Neuron (in vitro differentiated cells): ENCODE measurements around the gene NETO2.
"Not testable (repeated sequence)": the region's sequence is repeated elsewhere in the genome, so short reads cannot be mapped to it uniquely, and the experiment has no call there.

Experiments used
- H2AFZ ChIP-seq: one replicate; pipeline ENCODE4 v1.6.1; 2013; ENCODE audit warnings: low read depth, mild to moderate bottlenecking, inconsistent platforms, low read length, moderate library complexity
- H3K27me3 ChIP-seq: one replicate; pipeline ENCODE4 v1.6.1; 2013; ENCODE audit warnings: low read length; ENCODE audit not compliant: insufficient read depth
- H3K36me3 ChIP-seq: one replicate; pipeline ENCODE4 v1.6.1; 2013; ENCODE audit warnings: low read length; ENCODE audit not compliant: insufficient read depth
- H3K4me1 ChIP-seq: one replicate; pipeline ENCODE4 v1.6.1; 2013; ENCODE audit warnings: low read length; ENCODE audit not compliant: insufficient read depth
- H3K4me3 ChIP-seq: 2 replicates; pipeline ENCODE4 v1.5.1; 2013; ENCODE audit warnings: mild to moderate bottlenecking, low read length, moderate library complexity
- H3K9me3 ChIP-seq: one replicate; pipeline ENCODE4 v1.6.1; 2013; ENCODE audit warnings: low read length

NETO2 gene

DNA sequence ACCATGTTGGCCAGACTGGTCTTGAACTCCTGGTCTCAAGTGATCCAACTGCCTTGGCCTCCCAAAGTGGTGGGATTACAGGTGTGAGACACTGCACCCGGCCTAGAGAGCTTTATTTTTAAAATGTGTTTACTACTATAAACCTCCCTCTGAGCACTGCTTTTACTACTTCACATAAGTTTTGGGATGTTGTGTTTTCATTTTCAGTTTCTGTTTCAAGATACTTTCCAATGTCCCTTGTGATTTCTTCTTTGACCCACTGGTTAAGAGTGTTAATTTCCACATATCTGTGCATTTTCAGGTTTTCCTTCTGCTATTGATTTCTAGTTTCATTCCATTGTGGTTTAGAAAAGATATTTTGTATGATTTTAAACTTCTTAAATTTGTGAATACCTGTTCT, 74.4 kb downstream of the NETO2 start:
- Histone ChIP-seq H3K4me1 (no peaks in the 10 kb centered on the region), H3K36me3 (no peaks in the 10 kb centered on the region), H2AFZ (no peak overlapping the region), H3K27me3 (peaks cover 18% of the 10 kb centered on the region), H3K4me3 (no peak overlapping the region), H3K9me3 (peaks cover 2% of the 10 kb centered on the region)

- H3K4me3 ChIP-seq, result no peak overlapping the region
- H3K27me3 ChIP-seq, result peaks cover 20% of the 10 kb centered on the region
- no peaks in the 10 kb centered on the region for H3K4me1 ChIP-seq
- peaks cover 2% of the 10 kb centered on the region for H3K9me3 ChIP-seq
- no peak overlapping the region for H2AFZ ChIP-seq
- H3K36me3 ChIP-seq, result no peaks in the 10 kb centered on the region
Measured at GRCh38 chr16:47067203-47067602, 76.5 kb downstream of the NETO2 start.

DNA sequence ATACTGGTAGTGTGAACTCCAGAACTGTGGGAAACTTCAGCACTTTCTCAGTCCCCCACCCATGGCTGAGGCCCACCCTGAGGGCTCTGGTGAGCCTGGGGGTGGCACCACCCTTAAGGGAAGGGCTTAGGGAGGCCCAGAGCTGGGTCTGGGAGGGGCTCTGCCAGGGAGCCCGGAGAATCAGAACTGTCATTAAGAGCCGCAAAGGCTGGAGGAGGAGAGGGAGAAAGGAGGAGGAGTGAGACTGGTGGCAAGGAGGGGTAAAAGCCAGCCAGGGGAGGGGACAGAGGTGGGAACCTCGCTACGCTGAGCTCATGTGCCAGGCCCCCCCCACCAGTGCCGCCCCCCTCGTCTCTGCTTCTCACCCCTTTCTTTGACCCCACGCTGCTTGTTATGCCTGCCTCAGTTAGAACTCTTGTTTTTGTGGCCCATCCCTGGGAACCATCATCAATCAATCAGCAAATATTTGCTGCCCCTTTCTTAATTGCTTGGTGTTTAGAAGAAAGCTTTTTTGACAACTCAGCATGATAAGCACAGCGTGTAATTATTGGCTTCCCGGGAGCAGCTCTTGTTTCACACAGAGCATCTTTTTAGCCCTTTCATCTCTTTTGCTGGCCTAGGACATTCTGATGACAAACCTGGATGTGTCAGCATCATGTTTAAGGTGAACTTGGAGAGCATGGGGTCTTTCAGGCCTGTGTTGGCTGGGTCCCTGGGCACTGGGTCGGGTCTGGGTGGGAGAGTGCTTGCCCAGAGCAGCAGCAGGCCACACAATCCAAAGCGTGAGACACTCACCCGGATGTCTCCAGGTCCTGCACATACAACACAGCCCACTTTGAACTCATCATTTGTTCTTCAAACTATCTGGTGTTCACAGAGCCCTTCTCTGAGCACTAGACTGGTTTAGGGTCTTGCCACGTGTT, 77.7 kb downstream of the NETO2 start:
- Histone ChIP-seq H3K4me3 (no peak overlapping the region), H3K4me1 (no peaks in the 10 kb centered on the region), H2AFZ (no peak overlapping the region), H3K36me3 (no peaks in the 10 kb centered on the region), H3K9me3 (no peaks in the 10 kb centered on the region), H3K27me3 (peaks cover 21% of the 10 kb centered on the region)

GRCh38 chr16:47064775-47065174, 79.0 kb downstream of the NETO2 start:
- Histone ChIP-seq H2AFZ (no peak overlapping the region), H3K36me3 (no peaks in the 10 kb centered on the region), H3K4me1 (no peaks in the 10 kb centered on the region), H3K4me3 (no peak overlapping the region), H3K27me3 (peaks cover 21% of the 10 kb centered on the region), H3K9me3 (no peaks in the 10 kb centered on the region)

DNA sequence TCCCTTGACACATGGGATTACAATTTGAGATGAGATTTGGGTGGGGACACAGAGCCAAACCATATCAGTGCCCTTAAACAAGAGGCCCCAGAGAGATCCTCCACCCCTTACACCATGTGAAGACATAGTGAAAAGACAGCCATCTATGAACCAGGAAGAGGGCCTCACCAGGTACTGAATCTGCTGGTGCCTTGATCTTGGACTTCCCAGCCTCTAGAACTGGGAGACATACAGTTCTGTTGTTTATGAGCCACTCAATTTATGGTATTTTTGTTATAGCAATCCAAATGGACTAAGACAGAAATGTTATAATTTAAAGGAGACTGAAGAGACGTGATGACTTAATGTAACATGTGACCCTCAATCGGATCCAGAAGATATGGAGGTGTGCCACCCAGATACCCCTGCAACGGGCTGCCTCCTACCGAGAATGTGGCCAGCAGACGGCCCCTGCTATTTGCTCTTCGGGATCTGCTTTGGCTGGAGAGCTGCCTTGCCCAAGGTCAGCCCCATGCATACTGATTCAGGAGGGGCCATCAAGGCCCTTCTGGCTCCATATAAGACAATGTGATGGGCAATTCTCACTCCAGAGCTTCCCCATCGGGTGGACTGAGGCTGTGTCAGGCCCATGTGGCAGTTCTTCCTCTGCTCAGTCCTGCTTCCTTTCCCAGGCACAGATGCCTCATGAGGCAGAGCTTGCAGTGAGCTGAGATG, 80.6 kb downstream of the NETO2 start:
- H3K4me1 ChIP-seq, result no peaks in the 10 kb centered on the region
- H3K4me3 ChIP-seq, result no peak overlapping the region
- peaks cover 18% of the 10 kb centered on the region for H3K27me3 ChIP-seq
- no peaks in the 10 kb centered on the region for H3K36me3 ChIP-seq
- no peaks in the 10 kb centered on the region for H3K9me3 ChIP-seq
- no peak overlapping the region for H2AFZ ChIP-seq

DNA sequence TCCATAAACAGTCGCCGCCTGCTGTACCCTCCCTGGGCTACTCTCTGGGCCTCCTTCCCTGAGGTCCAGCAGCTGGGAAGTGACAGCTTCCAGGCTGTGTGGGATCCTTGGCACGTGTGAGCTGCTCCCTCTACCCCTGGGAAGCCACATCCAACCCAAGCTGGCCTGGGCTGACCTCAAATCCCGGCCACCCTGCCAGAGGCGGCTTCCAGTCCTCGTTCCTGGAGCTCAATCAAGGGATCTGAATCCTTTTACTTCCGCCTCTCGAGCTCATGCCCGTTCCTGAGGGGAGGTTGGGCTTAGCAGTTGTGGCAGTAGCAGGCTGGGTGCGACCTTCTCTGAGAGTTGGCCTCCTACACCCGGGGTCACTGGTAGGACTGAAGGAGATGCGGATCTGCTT, 82.5 kb downstream of the NETO2 start:
- no peaks in the 10 kb centered on the region for H3K4me1 ChIP-seq
- no peak overlapping the region for H3K4me3 ChIP-seq
- H2AFZ ChIP-seq, result no peak overlapping the region
- no peaks in the 10 kb centered on the region for H3K9me3 ChIP-seq
- H3K36me3 ChIP-seq, result no peaks in the 10 kb centered on the region
- peaks cover 4% of the 10 kb centered on the region for H3K27me3 ChIP-seq

DNA sequence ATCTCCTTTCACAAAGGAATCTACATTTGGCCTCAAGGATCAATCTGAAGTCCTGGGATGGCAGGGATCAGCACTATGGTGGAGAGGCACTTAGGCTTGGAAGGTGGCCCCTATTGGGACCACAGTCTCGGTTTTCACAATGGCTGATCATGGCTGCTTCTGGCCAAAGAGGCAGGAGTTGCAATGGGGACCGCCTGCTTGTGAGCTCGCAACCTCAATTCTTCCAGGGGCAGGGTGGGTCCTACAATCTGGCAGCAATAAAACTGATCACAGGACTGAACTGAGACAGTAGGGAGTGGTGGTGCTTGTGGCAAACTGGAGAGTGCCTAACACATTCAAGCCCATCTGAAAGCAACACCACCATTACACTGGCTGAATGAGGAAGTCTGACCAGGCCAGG, 83.1 kb downstream of the NETO2 start:
- H3K27me3 ChIP-seq, result peaks cover 3% of the 10 kb centered on the region
- H3K9me3 ChIP-seq, result no peaks in the 10 kb centered on the region
- no peaks in the 10 kb centered on the region for H3K4me1 ChIP-seq
- H3K36me3 ChIP-seq, result no peaks in the 10 kb centered on the region
- H3K4me3 ChIP-seq, result no peak overlapping the region
- no peak overlapping the region for H2AFZ ChIP-seq

- no peak overlapping the region for H3K4me3 ChIP-seq
Measured at GRCh38 chr16:47059991-47060390, 83.8 kb downstream of the NETO2 start.

GRCh38 chr16:47059130-47059529, 84.6 kb downstream of the NETO2 start:
- H3K27me3 ChIP-seq, H3K4me3 ChIP-seq, H3K36me3 ChIP-seq, H2AFZ ChIP-seq, H3K9me3 ChIP-seq, H3K4me1 ChIP-seq: not testable (repeated sequence)

More at GRCh38 chr16:47059991-47060390, 83.8 kb downstream of the NETO2 start:
- H3K36me3 ChIP-seq, result no peaks in the 10 kb centered on the region
- no peaks in the 10 kb centered on the region for H3K4me1 ChIP-seq
- no peak overlapping the region for H2AFZ ChIP-seq
- no peaks in the 10 kb centered on the region for H3K9me3 ChIP-seq
- H3K27me3 ChIP-seq, result peaks cover 3% of the 10 kb centered on the region

- Histone ChIP-seq H3K36me3 (no peaks in the 10 kb centered on the region), H2AFZ (no peak overlapping the region), H3K9me3 (no peaks in the 10 kb centered on the region), H3K4me1 (no peaks in the 10 kb centered on the region), H3K4me3 (no peak overlapping the region), H3K27me3 (peaks cover 3% of the 10 kb centered on the region)
Measured at GRCh38 chr16:47058295-47059086, 85.3 kb downstream of the NETO2 start.

DNA sequence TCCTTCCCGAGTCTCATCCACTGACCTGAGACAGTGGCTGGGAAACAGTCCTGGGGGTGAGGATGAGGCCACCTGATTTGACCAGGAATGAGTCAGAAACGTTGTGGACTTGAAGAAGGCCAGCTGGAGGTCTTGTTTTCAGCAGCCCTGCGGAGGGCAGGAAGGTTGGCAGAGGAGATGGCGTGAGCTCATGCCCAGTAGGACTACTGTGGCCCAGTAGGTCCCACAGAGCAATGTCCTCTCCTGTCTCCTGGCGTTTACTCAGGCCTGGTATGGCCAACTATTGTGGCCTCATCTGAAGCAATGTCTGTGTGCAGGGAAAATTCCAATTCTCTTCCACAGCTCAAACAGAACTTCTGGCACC, 86.1 kb downstream of the NETO2 start:
- no peak overlapping the region for H3K4me3 ChIP-seq
- H3K4me1 ChIP-seq, result no peaks in the 10 kb centered on the region
- H3K9me3 ChIP-seq, result no peaks in the 10 kb centered on the region
- no peak overlapping the region for H2AFZ ChIP-seq
- H3K36me3 ChIP-seq, result no peaks in the 10 kb centered on the region
- peaks cover 3% of the 10 kb centered on the region for H3K27me3 ChIP-seq

GRCh38 chr16:47056688-47057629, 86.8 kb downstream of the NETO2 start:
- H3K27me3 ChIP-seq, result no peaks in the 10 kb centered on the region
- no peaks in the 10 kb centered on the region for H3K36me3 ChIP-seq
- no peak overlapping the region for H3K4me3 ChIP-seq
- no peak overlapping the region for H2AFZ ChIP-seq
- no peaks in the 10 kb centered on the region for H3K9me3 ChIP-seq
- no peaks in the 10 kb centered on the region for H3K4me1 ChIP-seq
